H1 (cell line): ENCODE results near the gene PRKCH. TPM values are rescaled to one million over a fixed set of nuclear protein-coding genes. Genes with fewer than 3 reads are reported as not detected.
A peak's percentile ranks its signal among the peaks of the same experiment; 100 is the strongest.

ENCODE experiments used
- CTCF ChIA-PET: fragments of 300-600 bp; sonication (Branson Sonifier 250); formaldehyde crosslinking; loops from one replicate; lab custom pipeline; 2021; ENCODE audit not compliant: partially characterized antibody; lab: Charles Lee
- POLR2A ChIA-PET: fragments of 300-600 bp; sonication (Branson Sonifier 250); formaldehyde crosslinking; loops from one replicate; lab custom pipeline; 2021; ENCODE audit warnings: inconsistent platforms; ENCODE audit not compliant: partially characterized antibody; lab: Charles Lee
- DNase-seq, 2 experiments: peaks; one replicate each; pipeline versions ENCODE4 v3.0.0 to v3.0.0-alpha.2; 2010 to 2022; ENCODE audit warnings: low spot score in 2 of 2, low read depth in 1 of 2, mixed read lengths in 1 of 2
- FAIRE-seq: peaks from 2 replicates; lab custom pipeline; 2011; peaks lifted over from hg19 to GRCh38; lab: Jason Lieb, UNC
- H2AFZ ChIP-seq: 2 replicates; pipeline ENCODE4 v1.8.1; 2012; ENCODE audit warnings: low read length, inconsistent platforms
- H2AK5ac ChIP-seq: 2 replicates; pipeline ENCODE4 v1.6.1; 2013; ENCODE audit warnings: low read depth, low read length
- H2BK120ac ChIP-seq: replicated peaks from 2 replicates; pipeline ENCODE3; 2013; ENCODE audit warnings: low read depth, low read length, inconsistent platforms
- H2BK12ac ChIP-seq: 2 replicates; pipeline ENCODE4 v1.6.1; 2013; ENCODE audit warnings: low read depth, low read length
- H2BK15ac ChIP-seq: 2 replicates; pipeline ENCODE4 v1.6.1; 2013; ENCODE audit warnings: low read length
- H2BK20ac ChIP-seq: 2 replicates; pipeline ENCODE4 v1.6.1; 2013; ENCODE audit warnings: low read length
- H2BK5ac ChIP-seq: 2 replicates; pipeline ENCODE4 v1.6.1; 2013; ENCODE audit warnings: low read depth, low read length
- H3K14ac ChIP-seq: 2 replicates; pipeline ENCODE4 v1.6.1; 2013; ENCODE audit warnings: inconsistent platforms; ENCODE audit not compliant: insufficient read length
- H3K18ac ChIP-seq: 2 replicates; pipeline ENCODE4 v1.6.1; 2013; ENCODE audit warnings: low read length; ENCODE audit errors: extremely low read depth
- H3K23ac ChIP-seq: 2 replicates; pipeline ENCODE4 v1.6.1; 2013; ENCODE audit warnings: inconsistent platforms; ENCODE audit not compliant: insufficient read length
- H3K23me2 ChIP-seq: 2 replicates; pipeline ENCODE4 v1.6.1; 2013; ENCODE audit warnings: low read depth, low read length
- H3K27ac ChIP-seq: 2 replicates; pipeline ENCODE4 v1.6.1; 2011; ENCODE audit warnings: low read depth, low read length, inconsistent platforms
- H3K27me3 ChIP-seq, 4 experiments: replicated peaks in 1 of 4; 1 replicate in 1 of 4; 2 replicates in 3 of 4; pipeline versions ENCODE4 v1.6.1 to v1.8.1; 2011 to 2013; ENCODE audit warnings: low read length in 3 of 4, mild to moderate bottlenecking in 3 of 4, inconsistent platforms in 2 of 4, mixed read lengths in 2 of 4, moderate library complexity in 1 of 4; ENCODE audit not compliant: control insufficient read depth in 3 of 4, insufficient read depth in 3 of 4; ENCODE audit errors: extremely low read depth in 1 of 4
- H3K36me3 ChIP-seq, 4 experiments: 2 replicates each; pipeline versions ENCODE4 v1.6.1 to v1.8.1; 2011 to 2013; ENCODE audit warnings: mild to moderate bottlenecking in 4 of 4, low read length in 3 of 4, moderate library complexity in 2 of 4, control low read depth in 1 of 4, inconsistent platforms in 1 of 4; ENCODE audit not compliant: insufficient read depth in 4 of 4, control insufficient read depth in 2 of 4
- H3K4ac ChIP-seq: replicated peaks from 2 replicates; pipeline ENCODE3; 2013; ENCODE audit warnings: low read length, low read depth, mixed read lengths, inconsistent platforms; ENCODE audit not compliant: insufficient read length
- H3K4me1 ChIP-seq, 4 experiments: replicated peaks in 1 of 4; 1 replicate in 1 of 4; 2 replicates in 3 of 4; pipeline versions ENCODE4 v1.6.1 to v1.8.1; 2011 to 2013; ENCODE audit warnings: low read length in 3 of 4, inconsistent platforms in 2 of 4, mixed read lengths in 1 of 4; ENCODE audit not compliant: insufficient read depth in 4 of 4, control insufficient read depth in 3 of 4
- H3K4me2 ChIP-seq, 2 experiments: 2 replicates each; pipeline versions ENCODE4 v1.6.1 to v1.8.1; 2011 to 2013; ENCODE audit warnings: low read depth in 2 of 2, low read length in 2 of 2, control low read depth in 1 of 2, inconsistent platforms in 1 of 2, mild to moderate bottlenecking in 1 of 2; ENCODE audit not compliant: insufficient read depth in 1 of 2
- H3K4me3 ChIP-seq, 4 experiments: fragments of 200-600, 300-600 bp in 1 of 4; sonication (generic), shearing (Covaris generic), sonication (Bioruptor Twin) in 1 of 4; 2 replicates each; pipeline versions ENCODE4 v1.5.1 to v1.8.1; 2011 to 2016; ENCODE audit warnings: low read length in 4 of 4, low read depth in 3 of 4, control low read depth in 2 of 4, inconsistent platforms in 2 of 4, mild to moderate bottlenecking in 2 of 4, mixed read lengths in 1 of 4, moderate library complexity in 1 of 4; ENCODE audit not compliant: insufficient read depth in 2 of 4; ENCODE audit errors: extremely low read depth in 1 of 4
- H3K56ac ChIP-seq: replicated peaks from 2 replicates; pipeline ENCODE3; 2013; ENCODE audit warnings: low read depth, mild to moderate bottlenecking, mixed read lengths, low read length, inconsistent platforms; ENCODE audit not compliant: insufficient read length
- H3K79me1 ChIP-seq: 2 replicates; pipeline ENCODE4 v1.6.1; 2013; ENCODE audit warnings: low read depth, low read length, control low read depth
- H3K79me2 ChIP-seq, 2 experiments: 2 replicates each; pipeline versions ENCODE4 v1.6.1 to v1.8.1; 2012 to 2013; ENCODE audit warnings: low read length in 2 of 2, mild to moderate bottlenecking in 2 of 2, inconsistent platforms in 1 of 2; ENCODE audit not compliant: insufficient read depth in 2 of 2, control insufficient read depth in 1 of 2
- H3K9ac ChIP-seq, 4 experiments: replicated peaks in 1 of 4; 1 replicate in 1 of 4; 2 replicates in 3 of 4; pipeline versions ENCODE4 v1.6.1 to v1.8.1; 2011 to 2013; ENCODE audit warnings: low read depth in 3 of 4, low read length in 3 of 4, control low read depth in 2 of 4, mild to moderate bottlenecking in 2 of 4, moderate library complexity in 2 of 4, inconsistent platforms in 1 of 4; ENCODE audit errors: extremely low read depth in 1 of 4
- H3K9me3 ChIP-seq, 2 experiments: 2 replicates each; pipeline versions ENCODE4 v1.6.1 to v1.8.1; 2012 to 2013; ENCODE audit warnings: mild to moderate bottlenecking in 2 of 2, moderate library complexity in 2 of 2, control low read depth in 1 of 2, inconsistent platforms in 1 of 2, low read depth in 1 of 2, low read length in 1 of 2, mixed read lengths in 1 of 2; ENCODE audit not compliant: insufficient read depth in 2 of 2
- H4K20me1 ChIP-seq, 2 experiments: replicated peaks in 1 of 2; 2 replicates each; pipeline versions ENCODE3 to v1.8.1; 2011 to 2013; ENCODE audit warnings: inconsistent platforms in 2 of 2, low read length in 2 of 2, mild to moderate bottlenecking in 1 of 2; ENCODE audit not compliant: insufficient read depth in 2 of 2, control insufficient read depth in 1 of 2
- H4K5ac ChIP-seq: 2 replicates; pipeline ENCODE4 v1.6.1; 2013; ENCODE audit warnings: low read length, low read depth, mixed read lengths, inconsistent platforms; ENCODE audit not compliant: insufficient read length
- H4K8ac ChIP-seq: 2 replicates; pipeline ENCODE4 v1.8.0; 2013; ENCODE audit warnings: mild to moderate bottlenecking, moderate library complexity, low read length, inconsistent platforms; ENCODE audit not compliant: insufficient read depth; ENCODE audit errors: extremely low read depth
- H4K91ac ChIP-seq: replicated peaks from 2 replicates; pipeline ENCODE3; 2013; ENCODE audit warnings: low read length, mixed read lengths, inconsistent platforms; ENCODE audit not compliant: insufficient read length
- BACH1 ChIP-seq: IDR thresholded peaks from 2 replicates; pipeline ENCODE4 v1.6.1; 2012; ENCODE audit warnings: low read length, improper control_type of control experiment
- CREB1 ChIP-seq: IDR thresholded peaks from 2 replicates; pipeline ENCODE4 v1.6.1; 2012; ENCODE audit warnings: inconsistent platforms
- FOSL1 ChIP-seq: IDR thresholded peaks from 2 replicates; pipeline ENCODE4 v1.6.1; 2011; ENCODE audit warnings: mild to moderate bottlenecking, low read depth, low read length, moderate library complexity; ENCODE audit not compliant: insufficient read depth
- HDAC6 ChIP-seq: IDR thresholded peaks from one replicate; pipeline ENCODE4 v1.7.1; 2012; ENCODE audit warnings: low read depth, mild to moderate bottlenecking, inconsistent platforms, low read length, moderate library complexity
- KDM4A ChIP-seq: IDR thresholded peaks from one replicate; pipeline ENCODE4 v1.7.1; 2012; ENCODE audit warnings: low read depth, mild to moderate bottlenecking, moderate library complexity, low read length, inconsistent platforms; ENCODE audit not compliant: severe bottlenecking
- NRF1 ChIP-seq: IDR thresholded peaks from 2 replicates; pipeline ENCODE4 v1.6.1; 2011; ENCODE audit warnings: mild to moderate bottlenecking, low read depth, low read length, improper control_type of control experiment
- RFX5 ChIP-seq: IDR thresholded peaks from 2 replicates; pipeline ENCODE4 v1.6.1; 2011; ENCODE audit warnings: low read depth, low read length, improper control_type of control experiment, borderline replicate concordance
- TAF1 ChIP-seq: IDR thresholded peaks from 2 replicates; pipeline ENCODE4 v1.6.1; 2011; ENCODE audit warnings: mild to moderate bottlenecking, low read depth, low read length
- TEAD4 ChIP-seq: IDR thresholded peaks from 2 replicates; pipeline ENCODE4 v1.6.1; 2012; ENCODE audit warnings: low read depth, low read length, inconsistent platforms, mixed read lengths
- USF2 ChIP-seq: IDR thresholded peaks from 2 replicates; pipeline ENCODE4 v1.6.1; 2011; ENCODE audit warnings: low read length, improper control_type of control experiment
- ZNF274 ChIP-seq: IDR thresholded peaks from 2 replicates; pipeline ENCODE4 v1.7.0; 2012; ENCODE audit warnings: low read length, borderline replicate concordance; ENCODE audit errors: extremely low read depth
- WGBS, 2 experiments: shearing (Covaris generic) in 1 of 2; methylation state at CpG; one replicate each; pipeline versions ENCODE4 v1.1.6 to v1.1.7; 2013 to 2015; ENCODE audit warnings: low lambda C conversion rate in 2 of 2, mixed read lengths in 2 of 2, inconsistent platforms in 1 of 2, low coverage in 1 of 2, missing lambda C conversion rate in 1 of 2; ENCODE audit not compliant: insufficient replicate concordance in 2 of 2, insufficient coverage in 1 of 2, insufficient read length in 1 of 2; ENCODE audit errors: extremely low coverage in 1 of 2, missing lambda C conversion rate in 1 of 2; 5-methylcytosine and 5-hydroxymethylcytosine counted together
- polyA plus RNA-seq, 7 experiments: library from polyadenylated mRNA; depleted of rRNA in 3 of 7; stranded (reverse) in 5 of 7; unstranded in 2 of 7; fragments of >200 nt in 5 of 7; fragments of 200-250 nt in 2 of 7; gene quantifications; 1 replicate in 5 of 7; 2 replicates in 1 of 7; 4 replicates in 1 of 7; pipeline versions ENCODE4 v1.2.1 to v1.2.3, GENCODE V29; 2011 to 2013; ENCODE audit warnings: missing spikeins in 2 of 7, mixed read lengths in 2 of 7
- total RNA-seq: library from RNA; stranded (reverse); fragmentation: NEBNext Ultra II Directional; extraction: Animal tissue kit (Norgen Biotek cat#: 25700); gene quantifications from 2 replicates; pipeline ENCODE4 v1.2.1, GENCODE V29; 2021

The PRKCH gene
- total and polyA plus RNA-seq, 2 of the 8 experiments (the other 6 are each of a cell fraction or from before 2014, with no cell fraction given) = 6.4 to 7.0 TPM

- 76% methylated on average over 11 of the region's 11 CpGs; no CpG with 5 or more reads in 1 of the 2 experiments for WGBS, 2 experiments
- CTCF ChIA-PET = interaction anchor here (2.5 kb wide), 1 partner anchor 8 kb away, joined by 8 read pairs; no protein-coding TSS in a partner anchor
- no peak overlapping the region for H3K27ac ChIP-seq
- no peak overlapping the region for H2BK120ac ChIP-seq
- no peaks in the 10 kb centered on the region for H4K20me1 ChIP-seq
- H2AFZ ChIP-seq = no peak overlapping the region
- FAIRE-seq (no peak), DNase-seq (no peak)
- 0 out of 2 replicates have a peak overlapping the region, but pooled peaks have one; percentile 24 for H3K18ac ChIP-seq
- H3K9ac ChIP-seq = no peak overlapping the region
- H3K4ac ChIP-seq = no peak overlapping the region
- H3K4me3 ChIP-seq = no peak overlapping the region; a peak in 1 of 8 replicates
- no peak overlapping the region for H3K23ac ChIP-seq
- no peaks in the 10 kb centered on the region for H3K79me2 ChIP-seq
- H2BK15ac ChIP-seq = no peak overlapping the region
- H3K23me2 ChIP-seq = no peaks in the 10 kb centered on the region
- H2BK5ac ChIP-seq = peak overlapping the region; percentile 38; the same call in 1 of the 2 replicates
- H3K56ac ChIP-seq = no peak overlapping the region
- no peak overlapping the region for H3K14ac ChIP-seq
- H3K79me1 ChIP-seq = no peaks in the 10 kb centered on the region
- H4K8ac ChIP-seq = no peak overlapping the region
- H2BK12ac ChIP-seq = peak overlapping the region; percentile 46; the same call in 1 of the 2 replicates
- TF ChIP-seq ZNF274 (no peak), CREB1 (no peak), KDM4A (no peak), BACH1 (no peak), RFX5 (no peak), TEAD4 (no peak), HDAC6 (no peak), USF2 (no peak), TAF1 (no peak), NRF1 (no peak), FOSL1 (no peak)
- no peak overlapping the region for H4K5ac ChIP-seq
- 0 out of 4 replicates have a peak overlapping the region, but pooled peaks of 1 of the 2 experiments have one; percentile 14 for H3K4me2 ChIP-seq
- no peak overlapping the region for H2BK20ac ChIP-seq
- H3K4me1 ChIP-seq = peaks cover 3 to 8% (median 6%) of the 10 kb centered on the region in 4 experiments
- no peaks in the 10 kb centered on the region for H3K36me3 ChIP-seq
- POLR2A ChIA-PET = interaction anchor here (0.9 to 1.4 kb wide), 4 partner anchors 11 to 74 kb away, joined by 3 to 7 read pairs (median 3); no protein-coding TSS in a partner anchor
- H4K91ac ChIP-seq = peak overlapping the region; percentile 63
- no peak overlapping the region for H2AK5ac ChIP-seq
- H3K9me3 ChIP-seq = no peaks in the 10 kb centered on the region
- H3K27me3 ChIP-seq = no peaks in the 10 kb centered on the region
Measured at GRCh38 chr14:61553730-61554641, 232.6 kb downstream of the PRKCH start.
